Activated naive CD8-positive, alpha-beta T cell treated with anti-CD3 and anti-CD28 coated beads, Interleukin-2, amount 50 U/mL, for 24 hours (primary cell): Measurements from ENCODE around the gene C9orf78.
A peak's percentile ranks its signal among the peaks of the same experiment; 100 is the strongest.

Source experiments
- ATAC-seq: fragments of 150-1000 bp; cut with Tn5 transposase; one replicate; pipeline ENCODE4 v1.10.0; 2021
- DNase-seq: peaks from one replicate; pipeline ENCODE4 v3.0.0; 2021
- H3K27ac Mint-ChIP-seq: one replicate; pipeline ENCODE4 v1.8.0; 2021; ENCODE audit warnings: mild to moderate bottlenecking, mixed read lengths
- H3K27me3 Mint-ChIP-seq: one replicate; pipeline ENCODE4 v1.8.0; 2021; ENCODE audit warnings: mixed read lengths
- H3K36me3 Mint-ChIP-seq: one replicate; pipeline ENCODE4 v1.8.0; 2021; ENCODE audit warnings: low read depth, mixed read lengths
- H3K4me1 Mint-ChIP-seq: one replicate; pipeline ENCODE4 v1.8.0; 2021; ENCODE audit warnings: mixed read lengths
- H3K4me3 Mint-ChIP-seq: one replicate; pipeline ENCODE4 v1.8.0; 2021; ENCODE audit warnings: mild to moderate bottlenecking, moderate library complexity, mixed read lengths
- H3K9me3 Mint-ChIP-seq: one replicate; pipeline ENCODE4 v1.8.0; 2021; ENCODE audit warnings: mixed read lengths

Gene C9orf78

GRCh38 chr9:129816501-129817435 lies 18.3 kb downstream of the C9orf78 start:
- H3K4me1 Mint-ChIP-seq, result peaks cover 4% of the 10 kb centered on the region
- H3K4me3 Mint-ChIP-seq, result no peak overlapping the region
- no peaks in the 10 kb centered on the region for H3K9me3 Mint-ChIP-seq
- DNase-seq, result no peak
- no peaks in the 10 kb centered on the region for H3K27me3 Mint-ChIP-seq
- ATAC-seq, result no peak
- H3K36me3 Mint-ChIP-seq, result peaks cover 41% of the 10 kb centered on the region
- no peak overlapping the region for H3K27ac Mint-ChIP-seq

DNA sequence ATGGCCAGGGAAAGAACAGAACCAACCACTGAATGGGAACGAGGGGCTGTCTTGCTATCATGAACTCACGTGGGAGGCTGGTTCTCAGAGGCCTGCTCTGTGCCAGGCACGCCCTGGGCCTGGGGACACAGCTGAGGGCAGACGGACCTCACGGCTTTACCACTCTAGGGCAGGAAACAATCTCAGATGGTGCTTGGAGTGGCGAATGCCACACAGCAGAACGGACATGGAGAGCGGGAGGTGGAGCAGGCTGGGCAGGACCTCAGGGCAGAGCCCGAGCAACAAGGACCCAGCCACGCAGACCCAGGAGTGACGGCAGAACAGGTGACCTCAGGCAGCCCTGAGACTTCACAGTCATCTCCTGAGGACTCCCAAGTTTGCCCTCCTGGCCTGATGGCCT lies 19.8 kb downstream of the C9orf78 start:
- peaks cover 4% of the 10 kb centered on the region for H3K4me1 Mint-ChIP-seq
- no peaks in the 10 kb centered on the region for H3K27me3 Mint-ChIP-seq
- DNase-seq (no peak), ATAC-seq (no peak)
- H3K36me3 Mint-ChIP-seq, result peaks cover 44% of the 10 kb centered on the region
- no peak overlapping the region for H3K27ac Mint-ChIP-seq
- no peaks in the 10 kb centered on the region for H3K9me3 Mint-ChIP-seq
- no peak overlapping the region for H3K4me3 Mint-ChIP-seq

GRCh38 chr9:129814432-129815223 lies 20.4 kb downstream of the C9orf78 start:
- H3K9me3 Mint-ChIP-seq, result no peaks in the 10 kb centered on the region
- H3K4me3 Mint-ChIP-seq, result no peak overlapping the region
- peaks cover 4% of the 10 kb centered on the region for H3K4me1 Mint-ChIP-seq
- ATAC-seq, result no peak
- H3K27ac Mint-ChIP-seq, result no peak overlapping the region
- H3K36me3 Mint-ChIP-seq, result peaks cover 47% of the 10 kb centered on the region
- no peaks in the 10 kb centered on the region for H3K27me3 Mint-ChIP-seq
- DNase-seq, result no peak

- Mint-ChIP-seq H3K9me3 (no peaks in the 10 kb centered on the region), H3K27me3 (no peaks in the 10 kb centered on the region), H3K27ac (no peak overlapping the region), H3K4me1 (peaks cover 4% of the 10 kb centered on the region), H3K36me3 (peaks cover 47% of the 10 kb centered on the region), H3K4me3 (no peak overlapping the region)
- ATAC-seq (no peak), DNase-seq (no peak)
Measured at GRCh38 chr9:129813661-129814060, 21.4 kb downstream of the C9orf78 start.

DNA sequence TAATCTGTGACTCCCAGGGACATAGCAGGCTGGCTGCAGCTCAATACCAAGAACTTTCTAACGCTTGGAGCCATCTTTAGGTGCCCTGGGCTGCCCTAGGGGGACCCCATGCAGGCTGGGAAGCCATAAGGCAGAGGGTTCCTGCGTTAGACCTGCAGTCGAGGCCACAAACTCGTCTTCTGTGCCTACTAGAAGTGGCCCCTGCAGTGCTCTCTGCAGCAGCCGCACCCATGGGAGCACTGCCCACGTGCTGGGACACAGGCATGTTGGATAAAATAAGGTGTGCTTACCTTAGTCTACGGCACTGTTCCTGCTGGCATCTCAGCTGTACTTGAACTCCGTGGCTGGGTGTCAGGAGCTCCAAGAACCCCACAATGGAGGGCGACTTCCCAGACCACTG lies 22.7 kb downstream of the C9orf78 start:
- Mint-ChIP-seq H3K27me3 (no peaks in the 10 kb centered on the region), H3K4me3 (no peak overlapping the region), H3K36me3 (peaks cover 42% of the 10 kb centered on the region), H3K27ac (no peak overlapping the region), H3K4me1 (peaks cover 4% of the 10 kb centered on the region), H3K9me3 (no peaks in the 10 kb centered on the region)
- DNase-seq, result no peak
- ATAC-seq, result no peak

DNA sequence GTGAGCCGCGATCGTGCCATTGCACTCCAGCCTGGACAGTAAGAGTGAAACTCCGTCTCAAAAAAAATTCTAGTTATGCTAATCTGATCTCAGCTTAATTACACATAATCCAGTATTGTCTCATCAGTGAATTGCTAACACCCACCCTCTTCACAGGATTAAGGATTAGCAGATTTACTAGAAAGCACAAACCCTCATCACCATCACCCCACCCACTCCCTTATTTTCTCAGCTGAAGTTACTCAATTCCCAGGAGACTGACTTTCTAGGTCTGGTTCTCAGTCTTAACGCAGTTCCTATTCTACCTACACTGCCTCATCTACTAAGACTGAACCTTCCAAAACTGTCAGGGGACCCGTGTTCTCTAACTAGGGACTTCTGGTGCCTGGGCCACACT lies 23.1 kb downstream of the C9orf78 start:
- no peak for DNase-seq
- peak; percentile 27 for ATAC-seq
- H3K36me3 Mint-ChIP-seq, result peaks cover 42% of the 10 kb centered on the region
- H3K4me3 Mint-ChIP-seq, result no peak overlapping the region
- H3K4me1 Mint-ChIP-seq, result peaks cover 5% of the 10 kb centered on the region
- no peaks in the 10 kb centered on the region for H3K27me3 Mint-ChIP-seq
- H3K27ac Mint-ChIP-seq, result no peak overlapping the region
- H3K9me3 Mint-ChIP-seq, result no peaks in the 10 kb centered on the region

DNA sequence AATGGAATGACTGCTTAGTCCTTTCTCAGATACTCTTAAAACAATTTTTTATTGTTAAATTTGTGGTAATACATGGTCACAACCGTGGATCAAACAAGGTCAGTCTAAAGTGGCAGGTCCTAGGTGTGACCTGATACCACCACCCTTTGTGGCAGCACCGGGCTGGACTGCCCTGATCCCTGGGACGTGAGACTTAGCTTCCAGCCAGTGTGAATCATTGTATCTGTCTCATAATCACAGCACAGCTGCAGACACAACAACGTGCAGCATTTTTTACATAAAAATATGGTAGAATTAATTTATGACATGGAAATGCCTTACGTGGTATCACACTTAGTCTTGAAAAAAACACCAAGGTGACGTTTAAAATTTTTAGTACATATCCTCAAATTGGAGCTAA lies 24.3 kb downstream of the C9orf78 start:
- no peak overlapping the region for H3K27ac Mint-ChIP-seq

DNA sequence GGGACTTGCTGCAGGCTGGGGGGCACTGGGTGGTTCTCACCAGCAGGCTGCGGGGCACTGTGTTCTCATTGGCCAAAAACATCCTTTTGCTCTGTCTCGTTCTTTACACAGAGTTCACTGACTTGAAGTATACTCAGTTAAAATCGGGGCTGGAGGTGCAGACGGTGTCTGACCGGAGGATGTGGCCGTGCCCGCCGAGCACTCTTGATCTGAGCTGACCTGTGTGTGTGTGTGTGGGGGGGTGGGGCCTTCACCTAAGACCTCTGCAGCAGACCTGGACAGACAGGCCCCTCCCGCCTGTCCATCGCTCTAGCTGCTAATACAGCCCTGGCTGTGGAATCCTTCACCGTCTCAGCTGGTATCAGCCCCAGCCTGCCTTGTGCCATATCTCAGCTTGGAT lies 25.0 kb downstream of the C9orf78 start:
- Mint-ChIP-seq H3K4me3 (no peak overlapping the region), H3K9me3 (no peaks in the 10 kb centered on the region), H3K27me3 (no peaks in the 10 kb centered on the region), H3K4me1 (peaks cover 18% of the 10 kb centered on the region), H3K36me3 (peaks cover 38% of the 10 kb centered on the region), H3K27ac (no peak overlapping the region)
- ATAC-seq (no peak), DNase-seq (no peak)

More for the DNA sequence above, 24.3 kb downstream of the C9orf78 start:
- Mint-ChIP-seq H3K9me3 (no peaks in the 10 kb centered on the region), H3K27me3 (no peaks in the 10 kb centered on the region), H3K36me3 (peaks cover 41% of the 10 kb centered on the region), H3K4me3 (no peak overlapping the region), H3K4me1 (peaks cover 13% of the 10 kb centered on the region)
- DNase-seq (no peak), ATAC-seq (no peak)

DNA sequence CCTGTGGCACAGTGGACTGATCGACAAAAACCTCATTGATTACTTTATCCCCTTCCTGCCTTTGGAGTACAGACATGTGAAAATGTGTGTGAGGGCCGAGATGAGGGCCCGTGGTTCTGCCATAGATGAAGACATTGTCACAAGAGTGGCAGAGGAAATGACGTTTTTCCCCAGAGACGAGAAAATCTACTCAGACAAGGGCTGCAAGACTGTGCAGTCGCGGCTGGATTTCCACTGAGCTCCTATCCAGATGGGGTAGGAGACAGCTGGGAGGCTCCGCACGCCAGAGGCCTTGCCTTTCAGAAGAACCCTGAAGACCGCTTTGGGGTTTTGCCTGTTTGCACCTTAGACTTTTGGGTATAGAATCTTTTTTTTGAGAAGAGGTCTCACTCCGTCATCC lies 25.7 kb downstream of the C9orf78 start:
- peak overlapping the region; percentile 34 for H3K27ac Mint-ChIP-seq
- DNase-seq, result no peak
- H3K4me1 Mint-ChIP-seq, result peaks cover 20% of the 10 kb centered on the region
- peaks cover 39% of the 10 kb centered on the region for H3K36me3 Mint-ChIP-seq
- no peaks in the 10 kb centered on the region for H3K27me3 Mint-ChIP-seq
- no peak overlapping the region for H3K4me3 Mint-ChIP-seq
- H3K9me3 Mint-ChIP-seq, result no peaks in the 10 kb centered on the region
- no peak for ATAC-seq

DNA sequence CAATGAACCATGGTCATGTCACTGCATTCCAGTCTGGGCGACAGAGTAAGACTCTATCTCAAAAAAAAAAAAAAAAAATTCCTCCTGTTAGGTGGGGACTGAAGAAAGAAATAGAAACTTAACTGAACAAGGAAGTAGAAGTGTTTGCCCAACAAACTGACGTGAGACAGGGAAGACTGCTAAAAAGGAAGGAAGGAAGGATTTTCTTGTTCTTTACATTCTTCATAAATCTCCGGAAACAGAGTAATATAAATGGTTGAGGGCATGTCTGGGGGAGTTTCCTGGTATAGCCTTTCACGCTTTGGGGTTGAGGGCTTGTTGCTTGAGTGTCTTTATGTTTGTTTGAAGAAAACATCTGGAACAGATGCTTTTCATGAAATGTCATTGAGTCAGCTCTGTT lies 29.0 kb downstream of the C9orf78 start:
- Mint-ChIP-seq H3K27me3 (no peaks in the 10 kb centered on the region), H3K27ac (peak overlapping the region; percentile 68), H3K4me1 (peaks cover 24% of the 10 kb centered on the region), H3K4me3 (no peak overlapping the region), H3K36me3 (peaks cover 40% of the 10 kb centered on the region), H3K9me3 (no peaks in the 10 kb centered on the region)
- DNase-seq, result no peak
- ATAC-seq, result no peak

- no peaks in the 10 kb centered on the region for H3K9me3 Mint-ChIP-seq
- peaks cover 24% of the 10 kb centered on the region for H3K4me1 Mint-ChIP-seq
- H3K4me3 Mint-ChIP-seq, result peak overlapping the region; percentile 86
- DNase-seq (peak; percentile 15), ATAC-seq (peak; percentile 8)
- H3K36me3 Mint-ChIP-seq, result peaks cover 22% of the 10 kb centered on the region
- peak overlapping the region; percentile 73 for H3K27ac Mint-ChIP-seq
- no peaks in the 10 kb centered on the region for H3K27me3 Mint-ChIP-seq
Measured at GRCh38 chr9:129803676-129804060, 31.4 kb downstream of the C9orf78 start.

- Mint-ChIP-seq H3K4me3 (peak within 1 kb of the TSS; percentile 86), H3K27ac (peak within 1 kb of the TSS; percentile 82), H3K4me1 (peaks cover 24% of the 10 kb centered on the region), H3K36me3 (peaks cover 21% of the 10 kb centered on the region), H3K9me3 (no peaks in the 10 kb centered on the region), H3K27me3 (no peaks in the 10 kb centered on the region)
- ATAC-seq, result peak; percentile 92
- peak; percentile 96 for DNase-seq
Measured at GRCh38 chr9:129802833-129803675, 32.0 kb downstream of the C9orf78 start, which contains the start of gene TOR1B. Gene TOR1B (plus strand): TSS chr9:129803184. CDS start chr9:129803213, 29 bp downstream.

DNA sequence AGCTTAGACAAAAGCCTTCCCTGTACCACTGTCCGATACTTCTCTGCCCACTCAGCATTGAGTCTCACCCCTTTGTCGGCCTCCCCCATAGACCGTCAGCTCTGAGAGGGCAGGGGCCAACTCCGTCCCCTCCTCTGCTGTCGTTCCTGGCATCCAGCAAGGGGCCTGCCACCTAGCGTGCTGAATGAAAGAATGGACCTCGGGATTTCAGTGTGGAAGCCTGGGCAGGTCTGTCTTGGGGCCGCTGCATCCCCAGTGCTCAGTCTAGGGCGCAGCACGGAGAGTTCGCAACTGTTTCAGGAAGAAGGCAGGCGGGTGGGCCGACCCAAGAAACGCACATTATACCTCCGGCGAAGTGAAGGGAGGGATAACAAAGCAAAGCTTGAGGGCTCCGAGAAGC lies 33.6 kb downstream of the C9orf78 start:
- Mint-ChIP-seq H3K9me3 (no peaks in the 10 kb centered on the region), H3K27me3 (no peaks in the 10 kb centered on the region), H3K4me1 (peaks cover 22% of the 10 kb centered on the region), H3K36me3 (peaks cover 13% of the 10 kb centered on the region), H3K4me3 (no peak overlapping the region), H3K27ac (no peak overlapping the region)
- ATAC-seq, result no peak
- no peak for DNase-seq

DNA sequence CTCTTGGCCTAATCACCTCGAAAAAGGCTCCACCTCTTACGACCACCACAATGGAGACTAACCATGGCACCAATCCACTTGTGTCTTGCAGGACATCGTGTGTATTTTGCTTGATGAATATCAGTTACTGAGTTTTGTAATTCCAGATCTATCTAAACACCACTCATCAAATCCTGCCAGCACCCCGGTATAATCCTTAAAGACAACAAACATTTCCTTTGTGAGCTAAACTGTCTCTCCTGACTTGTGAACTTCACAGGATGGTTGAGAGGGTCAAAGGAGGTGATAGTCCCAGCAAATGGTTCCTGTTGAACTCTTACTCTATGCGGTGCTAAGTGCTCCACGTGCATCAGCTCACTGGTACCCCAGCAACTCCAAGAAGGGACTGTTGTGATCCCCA lies 36.1 kb downstream of the C9orf78 start:
- Mint-ChIP-seq H3K9me3 (no peaks in the 10 kb centered on the region), H3K4me1 (peaks cover 4% of the 10 kb centered on the region), H3K36me3 (no peaks in the 10 kb centered on the region), H3K4me3 (no peak overlapping the region), H3K27ac (no peak overlapping the region), H3K27me3 (no peaks in the 10 kb centered on the region)
- ATAC-seq, result no peak
- no peak for DNase-seq
